Measurements from ENCODE around the gene XRCC3. TPM values are rescaled to one million over a fixed set of nuclear protein-coding genes. Genes with fewer than 3 reads are reported as not detected.

The XRCC3 gene
- total and polyA plus RNA-seq, 4 donors = 1.7 to 14.1 (median 2.8) TPM

DNA sequence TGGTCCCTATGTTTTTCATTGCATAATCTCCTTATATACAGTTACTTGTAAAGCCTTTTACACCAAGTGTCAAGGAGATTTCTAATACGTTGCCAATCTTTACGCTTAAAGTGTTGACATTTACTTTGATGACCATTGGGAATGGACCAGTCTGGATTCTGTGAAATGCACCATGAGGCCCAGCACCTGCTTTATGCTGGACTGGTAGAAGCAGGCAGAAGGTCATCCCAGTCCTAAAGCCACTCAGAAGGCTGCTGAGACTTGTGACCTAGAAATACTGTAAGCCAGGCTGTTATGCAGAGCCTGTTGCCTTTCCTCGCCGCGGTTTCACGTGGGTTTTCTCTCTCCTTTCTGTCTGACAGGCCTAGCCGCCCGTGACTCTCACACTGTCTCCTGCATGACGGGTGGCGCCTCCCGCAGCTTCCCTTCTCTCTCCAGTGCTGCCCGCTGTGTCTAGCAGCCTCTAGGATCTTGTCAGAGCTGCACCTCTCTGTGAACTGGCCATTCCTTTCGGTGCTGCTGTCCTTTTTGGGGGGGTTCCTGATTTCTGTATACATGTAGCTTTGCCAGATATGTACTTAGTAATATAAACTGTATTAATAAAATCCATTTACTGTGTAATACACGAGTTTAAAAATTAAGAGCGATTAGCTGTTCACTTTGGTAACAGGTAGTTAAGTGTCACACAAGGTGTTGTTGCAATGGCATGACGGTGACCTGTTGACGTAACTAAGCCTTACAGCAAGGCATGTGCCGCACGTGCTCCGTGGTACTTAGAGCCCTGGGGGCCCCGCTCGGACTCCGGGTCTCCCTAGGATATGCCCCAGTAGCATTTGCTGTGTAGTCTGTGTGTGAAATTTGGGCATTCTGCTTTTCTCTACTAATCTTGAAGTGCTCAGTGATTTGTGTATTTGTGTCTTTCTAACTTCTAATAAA, 29.7 kb downstream of the XRCC3 start:
- TF ChIP-seq, protein P1, sequence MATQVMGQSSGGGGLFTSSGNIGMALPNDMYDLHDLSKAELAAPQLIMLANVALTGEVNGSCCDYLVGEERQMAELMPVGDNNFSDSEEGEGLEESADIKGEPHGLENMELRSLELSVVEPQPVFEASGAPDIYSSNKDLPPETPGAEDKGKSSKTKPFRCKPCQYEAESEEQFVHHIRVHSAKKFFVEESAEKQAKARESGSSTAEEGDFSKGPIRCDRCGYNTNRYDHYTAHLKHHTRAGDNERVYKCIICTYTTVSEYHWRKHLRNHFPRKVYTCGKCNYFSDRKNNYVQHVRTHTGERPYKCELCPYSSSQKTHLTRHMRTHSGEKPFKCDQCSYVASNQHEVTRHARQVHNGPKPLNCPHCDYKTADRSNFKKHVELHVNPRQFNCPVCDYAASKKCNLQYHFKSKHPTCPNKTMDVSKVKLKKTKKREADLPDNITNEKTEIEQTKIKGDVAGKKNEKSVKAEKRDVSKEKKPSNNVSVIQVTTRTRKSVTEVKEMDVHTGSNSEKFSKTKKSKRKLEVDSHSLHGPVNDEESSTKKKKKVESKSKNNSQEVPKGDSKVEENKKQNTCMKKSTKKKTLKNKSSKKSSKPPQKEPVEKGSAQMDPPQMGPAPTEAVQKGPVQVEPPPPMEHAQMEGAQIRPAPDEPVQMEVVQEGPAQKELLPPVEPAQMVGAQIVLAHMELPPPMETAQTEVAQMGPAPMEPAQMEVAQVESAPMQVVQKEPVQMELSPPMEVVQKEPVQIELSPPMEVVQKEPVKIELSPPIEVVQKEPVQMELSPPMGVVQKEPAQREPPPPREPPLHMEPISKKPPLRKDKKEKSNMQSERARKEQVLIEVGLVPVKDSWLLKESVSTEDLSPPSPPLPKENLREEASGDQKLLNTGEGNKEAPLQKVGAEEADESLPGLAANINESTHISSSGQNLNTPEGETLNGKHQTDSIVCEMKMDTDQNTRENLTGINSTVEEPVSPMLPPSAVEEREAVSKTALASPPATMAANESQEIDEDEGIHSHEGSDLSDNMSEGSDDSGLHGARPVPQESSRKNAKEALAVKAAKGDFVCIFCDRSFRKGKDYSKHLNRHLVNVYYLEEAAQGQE (IDR thresholded peaks at IDR 0.05) = no peak
- TF ChIP-seq JUND (IDR thresholded peaks at IDR 0.05) (no peak), GABPA (IDR thresholded peaks at IDR 0.05 in 1 of 2, conservative IDR thresholded peaks at IDR 0.05 in 1 of 2) (no peak), FOXA1 (IDR thresholded peaks at IDR 0.05) (no peak)
- TF ChIP-seq, protein P2, sequence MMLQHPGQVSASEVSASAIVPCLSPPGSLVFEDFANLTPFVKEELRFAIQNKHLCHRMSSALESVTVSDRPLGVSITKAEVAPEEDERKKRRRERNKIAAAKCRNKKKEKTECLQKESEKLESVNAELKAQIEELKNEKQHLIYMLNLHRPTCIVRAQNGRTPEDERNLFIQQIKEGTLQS (IDR thresholded peaks at IDR 0.05) = no peak
- Histone ChIP-seq H3K4me3 (ENCODE audit: low read depth in 1 of 3, low read length in 3 of 3) (no peak overlapping the region), H3K27ac (ENCODE audit: low read depth in 1 of 2, low read length in 2 of 2) (no peak overlapping the region), H3K36me3 (ENCODE audit: control insufficient read depth in 4 of 4, insufficient read depth in 3 of 4, low read depth in 1 of 4, low read length in 3 of 4) (peaks cover 8 to 49% (median 39%) of the 10 kb centered on the region in 4 donors), H3K9me3 (ENCODE audit: control insufficient read depth in 4 of 4, low read length in 3 of 4) (no peaks in the 10 kb centered on the region), H3K27me3 (ENCODE audit: control insufficient read depth in 4 of 4, insufficient read depth in 4 of 4, low read length in 3 of 4) (no peaks in the 10 kb centered on the region), H3K9ac (ENCODE audit: low read depth in 1 of 2, low read length in 2 of 2) (no peak overlapping the region), H3K4me1 (ENCODE audit: control insufficient read depth in 4 of 4, insufficient read depth in 4 of 4, low read length in 3 of 4) (no peaks in the 10 kb centered on the region)
- no peak for DNase-seq (ENCODE audit: low spot score)
- WGBS = 94% methylated on average over 23 of the region's 23 CpGs

DNA sequence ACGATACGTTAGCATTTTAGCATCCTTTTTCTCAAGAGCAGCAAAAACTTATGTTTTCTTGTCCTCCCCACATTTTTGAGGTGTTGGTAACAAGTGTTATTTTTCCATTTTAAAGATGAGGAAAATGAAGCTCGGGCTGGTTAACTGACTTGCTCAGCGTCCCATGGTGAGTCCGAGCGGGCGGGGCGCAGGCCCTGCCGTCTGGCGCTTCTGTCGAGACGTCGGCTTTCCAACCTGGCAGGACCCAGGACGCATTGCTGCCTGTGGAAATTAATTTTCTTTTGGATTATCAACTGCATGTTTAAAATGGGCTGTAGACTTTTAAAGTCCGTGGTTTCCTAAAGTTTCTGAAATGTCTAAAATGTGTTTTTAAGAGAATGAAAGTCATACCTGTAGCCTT, 30.4 kb downstream of the XRCC3 start:
- no peaks in the 10 kb centered on the region for H3K9me3 ChIP-seq (ENCODE audit: control insufficient read depth in 4 of 4, low read length in 3 of 4)
- H3K4me3 ChIP-seq (ENCODE audit: low read depth in 1 of 3, low read length in 3 of 3) = no peak overlapping the region
- 96% methylated on average over 15 of the region's 15 CpGs for WGBS
- no peak for DNase-seq (ENCODE audit: low spot score)
- TF ChIP-seq, protein P3, sequence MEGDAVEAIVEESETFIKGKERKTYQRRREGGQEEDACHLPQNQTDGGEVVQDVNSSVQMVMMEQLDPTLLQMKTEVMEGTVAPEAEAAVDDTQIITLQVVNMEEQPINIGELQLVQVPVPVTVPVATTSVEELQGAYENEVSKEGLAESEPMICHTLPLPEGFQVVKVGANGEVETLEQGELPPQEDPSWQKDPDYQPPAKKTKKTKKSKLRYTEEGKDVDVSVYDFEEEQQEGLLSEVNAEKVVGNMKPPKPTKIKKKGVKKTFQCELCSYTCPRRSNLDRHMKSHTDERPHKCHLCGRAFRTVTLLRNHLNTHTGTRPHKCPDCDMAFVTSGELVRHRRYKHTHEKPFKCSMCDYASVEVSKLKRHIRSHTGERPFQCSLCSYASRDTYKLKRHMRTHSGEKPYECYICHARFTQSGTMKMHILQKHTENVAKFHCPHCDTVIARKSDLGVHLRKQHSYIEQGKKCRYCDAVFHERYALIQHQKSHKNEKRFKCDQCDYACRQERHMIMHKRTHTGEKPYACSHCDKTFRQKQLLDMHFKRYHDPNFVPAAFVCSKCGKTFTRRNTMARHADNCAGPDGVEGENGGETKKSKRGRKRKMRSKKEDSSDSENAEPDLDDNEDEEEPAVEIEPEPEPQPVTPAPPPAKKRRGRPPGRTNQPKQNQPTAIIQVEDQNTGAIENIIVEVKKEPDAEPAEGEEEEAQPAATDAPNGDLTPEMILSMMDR (IDR thresholded peaks at IDR 0.05; ENCODE audit: low read depth, low read length, missing input control) = no peak
- TF ChIP-seq HNF4G (IDR thresholded peaks at IDR 0.05) (no peak), RAD21 (IDR thresholded peaks at IDR 0.05) (no peak), SP1 (IDR thresholded peaks at IDR 0.05) (no peak), RXRA (IDR thresholded peaks at IDR 0.05) (no peak), HNF4A (conservative IDR thresholded peaks at IDR 0.05) (no peak), FOXA2 (IDR thresholded peaks at IDR 0.05) (no peak), YY1 (IDR thresholded peaks at IDR 0.05) (no peak), GABPA (IDR thresholded peaks at IDR 0.05 in 1 of 2, conservative IDR thresholded peaks at IDR 0.05 in 1 of 2) (no peak), NR2F2 (IDR thresholded peaks at IDR 0.05) (no peak), EGR1 (IDR thresholded peaks at IDR 0.05; ENCODE audit: low read depth in 2 of 2) (no peak), JUND (IDR thresholded peaks at IDR 0.05) (no peak), FOXA1 (IDR thresholded peaks at IDR 0.05) (no peak)
- TF ChIP-seq, protein P4, sequence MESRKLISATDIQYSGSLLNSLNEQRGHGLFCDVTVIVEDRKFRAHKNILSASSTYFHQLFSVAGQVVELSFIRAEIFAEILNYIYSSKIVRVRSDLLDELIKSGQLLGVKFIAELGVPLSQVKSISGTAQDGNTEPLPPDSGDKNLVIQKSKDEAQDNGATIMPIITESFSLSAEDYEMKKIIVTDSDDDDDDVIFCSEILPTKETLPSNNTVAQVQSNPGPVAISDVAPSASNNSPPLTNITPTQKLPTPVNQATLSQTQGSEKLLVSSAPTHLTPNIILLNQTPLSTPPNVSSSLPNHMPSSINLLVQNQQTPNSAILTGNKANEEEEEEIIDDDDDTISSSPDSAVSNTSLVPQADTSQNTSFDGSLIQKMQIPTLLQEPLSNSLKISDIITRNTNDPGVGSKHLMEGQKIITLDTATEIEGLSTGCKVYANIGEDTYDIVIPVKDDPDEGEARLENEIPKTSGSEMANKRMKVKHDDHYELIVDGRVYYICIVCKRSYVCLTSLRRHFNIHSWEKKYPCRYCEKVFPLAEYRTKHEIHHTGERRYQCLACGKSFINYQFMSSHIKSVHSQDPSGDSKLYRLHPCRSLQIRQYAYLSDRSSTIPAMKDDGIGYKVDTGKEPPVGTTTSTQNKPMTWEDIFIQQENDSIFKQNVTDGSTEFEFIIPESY (IDR thresholded peaks at IDR 0.05) = no peak
- TF ChIP-seq, protein P2 (IDR thresholded peaks at IDR 0.05) = no peak
- TF ChIP-seq, protein P1 (IDR thresholded peaks at IDR 0.05) = no peak
- TF ChIP-seq, protein P5, sequence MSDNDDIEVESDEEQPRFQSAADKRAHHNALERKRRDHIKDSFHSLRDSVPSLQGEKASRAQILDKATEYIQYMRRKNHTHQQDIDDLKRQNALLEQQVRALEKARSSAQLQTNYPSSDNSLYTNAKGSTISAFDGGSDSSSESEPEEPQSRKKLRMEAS (IDR thresholded peaks at IDR 0.05) = no peak
- H3K27ac ChIP-seq (ENCODE audit: low read depth in 1 of 2, low read length in 2 of 2) = no peak overlapping the region
- peaks cover 8 to 56% (median 44%) of the 10 kb centered on the region in 4 donors for H3K36me3 ChIP-seq (ENCODE audit: control insufficient read depth in 4 of 4, insufficient read depth in 3 of 4, low read depth in 1 of 4, low read length in 3 of 4)
- no peak overlapping the region for H3K9ac ChIP-seq (ENCODE audit: low read depth in 1 of 2, low read length in 2 of 2)
- H3K4me1 ChIP-seq (ENCODE audit: control insufficient read depth in 4 of 4, insufficient read depth in 4 of 4, low read length in 3 of 4) = no peaks in the 10 kb centered on the region
- no peaks in the 10 kb centered on the region for H3K27me3 ChIP-seq (ENCODE audit: control insufficient read depth in 4 of 4, insufficient read depth in 4 of 4, low read length in 3 of 4)

Data from liver (tissue), 9 donors.